Colonic mucosa (tissue), 4 donors: ENCODE results near the gene PRPF4. TPM values are rescaled to one million over a fixed set of nuclear protein-coding genes. Genes with fewer than 3 reads are reported as not detected.
"Not testable (repeated sequence)": the region's sequence is repeated elsewhere in the genome, so short reads cannot be mapped to it uniquely, and the experiment has no call there.

Experiments
- DNase-seq: peaks from one replicate; pipeline ENCODE4 v3.0.0-alpha.2; 2020
- H3K27ac ChIP-seq: fragments of 200-600 bp; one replicate; pipeline ENCODE4 v1.8.0; 2021
- H3K27me3 ChIP-seq: fragments of 200-600 bp; one replicate; pipeline ENCODE4 v1.8.0; 2021
- H3K36me3 ChIP-seq: fragments of 200-600 bp; one replicate; pipeline ENCODE4 v1.8.0; 2021
- H3K4me1 ChIP-seq: fragments of 200-600 bp; one replicate; pipeline ENCODE4 v1.8.0; 2021; ENCODE audit warnings: mild to moderate bottlenecking
- H3K4me3 ChIP-seq: fragments of 200-600 bp; one replicate; pipeline ENCODE4 v1.8.0; 2021
- H3K9ac ChIP-seq, 2 donors: one replicate each; pipeline ENCODE4 v1.7.0; 2013; ENCODE audit warnings: control low read depth in 2 of 2, low read depth in 2 of 2, low read length in 2 of 2
- H3K9me3 ChIP-seq: fragments of 200-600 bp; one replicate; pipeline ENCODE4 v1.8.0; 2021
- intact Hi-C: fragments of 100-400 bp; cut with DNase I; formaldehyde crosslinking; loops from one replicate; pipeline ENCODE4 v1.14.1; 2022
- total RNA-seq, 2 donors: library from RNA; stranded (reverse); fragmentation: NEBNext Ultra II Directional in 1 of 2; extraction: Animal tissue kit (Norgen Biotek cat#: 25700) in 1 of 2; gene quantifications; one replicate each; pipeline ENCODE4 v1.2.1, GENCODE V29; 2021
- TF ChIP-seq, protein P1 (sequence below): fragments of 200-600 bp; IDR thresholded peaks from one replicate; pipeline ENCODE4 v1.8.0; 2022; ENCODE audit warnings: antibody characterized with exemption, mild to moderate bottlenecking
- donor health status: healthy.
- donor health status: DM: no; HTN: no; CAD: no.
- donor health status: DM: no; HTN: no; CAD: no.

PRPF4 gene
- total RNA-seq, 2 donors from 2014 or later, result 16.0 to 25.9 TPM

DNA sequence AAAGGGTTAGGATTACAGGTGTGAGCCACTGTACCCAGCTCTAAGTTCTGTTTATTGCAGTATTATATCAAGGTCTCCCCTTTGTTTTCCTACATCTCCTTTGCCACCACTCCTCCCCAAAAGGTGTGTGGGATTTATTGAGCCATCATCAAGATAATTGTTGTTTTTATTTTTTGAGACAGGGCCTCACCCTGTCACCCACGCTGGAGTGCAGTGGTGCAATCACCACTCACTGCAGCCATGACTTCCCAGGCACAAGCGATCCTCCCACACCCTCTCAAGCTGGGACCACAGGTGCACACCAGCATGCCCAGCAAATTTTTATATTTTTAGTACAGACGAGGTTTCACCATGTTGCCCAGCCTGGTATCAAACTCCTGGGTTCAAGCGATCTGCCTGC is 29.6 kb upstream of the PRPF4 start:
- DNase-seq, result no peak
- Histone ChIP-seq H3K9ac (no peak overlapping the region), H3K27me3 (no peaks in the 10 kb centered on the region), H3K9me3 (no peaks in the 10 kb centered on the region), H3K36me3 (no peaks in the 10 kb centered on the region), H3K27ac (no peak overlapping the region), H3K4me1 (no peaks in the 10 kb centered on the region), H3K4me3 (no peak overlapping the region)
- intact Hi-C loops, result no loop called here
- TF ChIP-seq, protein P1, sequence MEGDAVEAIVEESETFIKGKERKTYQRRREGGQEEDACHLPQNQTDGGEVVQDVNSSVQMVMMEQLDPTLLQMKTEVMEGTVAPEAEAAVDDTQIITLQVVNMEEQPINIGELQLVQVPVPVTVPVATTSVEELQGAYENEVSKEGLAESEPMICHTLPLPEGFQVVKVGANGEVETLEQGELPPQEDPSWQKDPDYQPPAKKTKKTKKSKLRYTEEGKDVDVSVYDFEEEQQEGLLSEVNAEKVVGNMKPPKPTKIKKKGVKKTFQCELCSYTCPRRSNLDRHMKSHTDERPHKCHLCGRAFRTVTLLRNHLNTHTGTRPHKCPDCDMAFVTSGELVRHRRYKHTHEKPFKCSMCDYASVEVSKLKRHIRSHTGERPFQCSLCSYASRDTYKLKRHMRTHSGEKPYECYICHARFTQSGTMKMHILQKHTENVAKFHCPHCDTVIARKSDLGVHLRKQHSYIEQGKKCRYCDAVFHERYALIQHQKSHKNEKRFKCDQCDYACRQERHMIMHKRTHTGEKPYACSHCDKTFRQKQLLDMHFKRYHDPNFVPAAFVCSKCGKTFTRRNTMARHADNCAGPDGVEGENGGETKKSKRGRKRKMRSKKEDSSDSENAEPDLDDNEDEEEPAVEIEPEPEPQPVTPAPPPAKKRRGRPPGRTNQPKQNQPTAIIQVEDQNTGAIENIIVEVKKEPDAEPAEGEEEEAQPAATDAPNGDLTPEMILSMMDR, result no peak

DNA sequence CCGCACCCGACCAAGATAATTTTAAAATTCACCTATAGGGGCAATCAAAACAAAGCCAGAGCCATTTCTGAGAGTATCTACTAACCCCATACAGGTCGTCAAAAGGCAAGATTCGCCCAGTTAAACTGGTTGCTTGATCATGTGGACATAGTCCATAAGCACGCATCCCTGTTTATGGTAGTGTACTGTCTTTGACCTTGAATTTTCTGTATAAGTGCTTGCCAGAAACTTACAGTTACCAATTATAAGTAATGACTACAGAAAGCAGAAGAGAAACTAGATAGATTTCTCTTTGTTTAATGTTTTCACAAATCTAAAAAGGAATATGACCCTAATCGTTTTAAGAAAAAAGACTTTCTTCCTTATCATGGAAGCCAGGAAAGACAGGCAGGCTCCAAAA is 28.5 kb upstream of the PRPF4 start:
- Histone ChIP-seq H3K27ac (no peak overlapping the region), H3K9ac (no peak overlapping the region), H3K27me3 (no peaks in the 10 kb centered on the region), H3K4me3 (no peak overlapping the region), H3K4me1 (no peaks in the 10 kb centered on the region), H3K9me3 (no peaks in the 10 kb centered on the region), H3K36me3 (no peaks in the 10 kb centered on the region)
- DNase-seq, result no peak
- intact Hi-C loops, result no loop called here
- TF ChIP-seq, protein P1, result no peak

DNA sequence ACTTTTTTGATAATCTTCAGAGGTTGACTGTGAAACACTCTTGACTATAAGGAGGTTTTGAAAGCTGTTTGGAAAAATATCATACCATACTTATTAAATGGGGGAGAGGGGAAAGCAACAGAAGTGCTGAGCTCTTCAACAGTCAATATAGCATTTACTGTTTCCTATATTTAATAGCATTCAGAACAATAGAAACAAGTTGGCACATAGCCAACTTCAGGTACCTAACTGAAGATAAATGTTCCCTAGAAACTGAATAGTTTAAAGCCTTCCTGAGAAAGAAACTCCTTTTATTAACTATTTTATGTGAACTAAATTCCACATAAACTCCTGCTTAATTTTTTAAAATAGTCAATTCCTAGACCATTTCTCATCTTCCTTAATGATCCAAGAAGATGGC is 27.8 kb upstream of the PRPF4 start:
- Histone ChIP-seq H3K9me3 (no peaks in the 10 kb centered on the region), H3K9ac (no peak overlapping the region), H3K36me3 (no peaks in the 10 kb centered on the region), H3K4me1 (no peaks in the 10 kb centered on the region), H3K27ac (no peak overlapping the region), H3K27me3 (no peaks in the 10 kb centered on the region), H3K4me3 (no peak overlapping the region)
- TF ChIP-seq, protein P1, result no peak
- no peak for DNase-seq
- intact Hi-C loops, result no loop called here

DNA sequence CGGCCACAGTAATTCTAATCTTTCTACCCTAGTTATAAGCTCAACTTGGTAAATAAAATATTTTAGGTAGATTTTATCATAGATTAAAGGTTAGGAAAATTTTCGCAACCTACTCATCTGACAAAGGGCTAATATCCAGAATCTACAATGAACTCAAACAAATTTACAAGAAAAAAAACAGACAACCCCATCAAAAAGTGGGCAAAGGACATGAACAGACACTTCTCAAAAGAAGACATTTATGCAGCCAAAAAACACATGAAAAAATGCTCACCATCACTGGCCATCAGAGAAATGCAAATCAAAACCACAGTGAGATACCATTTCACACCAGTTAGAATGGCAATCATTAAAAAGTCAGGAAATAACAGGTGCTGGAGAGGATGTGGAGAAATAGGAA is 25.8 kb upstream of the PRPF4 start:
- H3K9me3 ChIP-seq, H3K4me1 ChIP-seq, H3K27ac ChIP-seq, H3K9ac ChIP-seq, intact Hi-C loops, H3K36me3 ChIP-seq, DNase-seq, H3K27me3 ChIP-seq, H3K4me3 ChIP-seq: not testable (repeated sequence)

DNA sequence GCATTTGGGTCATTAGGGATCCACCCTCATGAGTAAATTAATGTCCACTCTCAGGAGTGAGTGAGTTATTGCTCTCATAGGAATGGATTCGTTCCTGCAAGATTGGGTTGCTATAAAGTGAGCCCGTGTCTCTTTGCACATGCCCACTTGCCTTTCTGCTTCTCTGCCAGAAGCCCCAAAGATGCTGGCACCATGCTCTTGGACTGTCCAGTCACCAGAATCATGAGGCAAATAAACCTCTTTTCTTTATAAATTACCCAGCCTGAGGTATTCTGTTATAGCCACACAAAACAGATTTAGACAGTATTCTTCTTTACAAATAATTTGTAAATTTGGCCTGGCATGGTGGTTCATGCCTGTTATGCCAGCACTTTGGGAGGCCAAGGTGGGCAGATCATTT is 24.7 kb upstream of the PRPF4 start:
- intact Hi-C loops, result no loop called here
- no peak overlapping the region for H3K27ac ChIP-seq
- TF ChIP-seq, protein P1, result no peak

DNA sequence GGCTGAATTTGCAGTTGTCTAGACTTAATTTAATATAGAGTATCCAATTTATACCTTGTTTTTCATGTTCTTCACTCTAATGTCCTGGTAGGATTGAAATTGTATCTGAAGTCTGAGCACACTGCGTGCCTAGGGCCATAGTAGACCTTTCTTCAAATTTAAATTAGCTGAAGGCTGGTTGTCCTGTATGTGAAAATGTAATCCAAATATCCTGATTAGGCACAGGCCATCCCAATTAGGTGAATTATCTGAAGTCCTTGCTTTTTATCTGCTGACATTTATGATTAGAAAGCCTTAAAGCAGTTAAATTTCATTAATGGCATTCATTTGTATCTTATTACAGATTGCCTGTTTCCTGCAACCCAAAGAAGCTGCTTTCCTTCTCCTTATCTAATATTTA is 20.5 kb upstream of the PRPF4 start:
- no peak overlapping the region for H3K9ac ChIP-seq
- H3K4me1 ChIP-seq, result no peaks in the 10 kb centered on the region
- no peak overlapping the region for H3K27ac ChIP-seq
- no peak for DNase-seq
- TF ChIP-seq, protein P1, result no peak
- H3K4me3 ChIP-seq, result no peak overlapping the region
- no peaks in the 10 kb centered on the region for H3K9me3 ChIP-seq
- intact Hi-C loops, result no loop called here
- H3K27me3 ChIP-seq, result no peaks in the 10 kb centered on the region
- no peaks in the 10 kb centered on the region for H3K36me3 ChIP-seq

More for the DNA sequence above, 24.7 kb upstream of the PRPF4 start:
- H3K4me1 ChIP-seq, result no peaks in the 10 kb centered on the region
- H3K9me3 ChIP-seq, result no peaks in the 10 kb centered on the region
- no peak overlapping the region for H3K4me3 ChIP-seq
- no peaks in the 10 kb centered on the region for H3K36me3 ChIP-seq
- no peaks in the 10 kb centered on the region for H3K27me3 ChIP-seq
- no peak for DNase-seq
- H3K9ac ChIP-seq, result no peak overlapping the region
